Stimulated activated CD4-positive, alpha-beta T cell treated with anti-CD3 and anti-CD28 coated beads, TNF-alpha, amount 100 ng/mL, for 4 hours (primary cell): Measurements from ENCODE around the gene DMD.
"Not testable (repeated sequence)": the region's sequence is repeated elsewhere in the genome, so short reads cannot be mapped to it uniquely, and the experiment has no call there.

Source experiments
- DNase-seq, 3 experiments: peaks; one replicate each; pipeline ENCODE4 v3.0.0-alpha.2; 2020; ENCODE audit warnings: low read depth in 3 of 3

The DMD gene

GRCh38 chrX:32024072-32024471 lies 1187.3 kb downstream of the DMD start:
- no peak for DNase-seq

- no peak for DNase-seq
Measured at GRCh38 chrX:32016195-32016594, 1195.2 kb downstream of the DMD start.

GRCh38 chrX:32010948-32011347 lies 1200.4 kb downstream of the DMD start:
- no peak for DNase-seq

- DNase-seq: no peak
Measured at GRCh38 chrX:32010212-32010611, 1201.1 kb downstream of the DMD start.

- no peak for DNase-seq
Measured at GRCh38 chrX:31993637-31994036, 1217.7 kb downstream of the DMD start.

GRCh38 chrX:31988975-31989374 lies 1222.4 kb downstream of the DMD start:
- no peak for DNase-seq

- no peak for DNase-seq
Measured at GRCh38 chrX:31981546-31982062, 1229.7 kb downstream of the DMD start.

GRCh38 chrX:31969714-31970113 lies 1241.6 kb downstream of the DMD start:
- no peak for DNase-seq

- no peak for DNase-seq
Measured at GRCh38 chrX:31962256-31962655, 1249.1 kb downstream of the DMD start.

GRCh38 chrX:31934842-31935370 lies 1276.4 kb downstream of the DMD start:
- no peak for DNase-seq

GRCh38 chrX:31934015-31934414 lies 1277.3 kb downstream of the DMD start:
- no peak for DNase-seq

- no peak for DNase-seq
Measured at GRCh38 chrX:31932769-31933168, 1278.6 kb downstream of the DMD start.

- DNase-seq: not testable (repeated sequence)
Measured at GRCh38 chrX:31932320-31932719, 1279.0 kb downstream of the DMD start.

- DNase-seq: no peak
Measured at GRCh38 chrX:31931225-31931624, 1280.1 kb downstream of the DMD start.

- no peak for DNase-seq
Measured at GRCh38 chrX:31929366-31929765, 1282.0 kb downstream of the DMD start.

GRCh38 chrX:31921236-31921635 lies 1290.1 kb downstream of the DMD start:
- no peak for DNase-seq

GRCh38 chrX:31909850-31910572 lies 1301.3 kb downstream of the DMD start:
- no peak for DNase-seq

- no peak for DNase-seq
Measured at GRCh38 chrX:31894152-31894551, 1317.2 kb downstream of the DMD start.

GRCh38 chrX:31893525-31893924 lies 1317.8 kb downstream of the DMD start:
- DNase-seq: no peak

- no peak for DNase-seq
Measured at GRCh38 chrX:31889088-31889487, 1322.3 kb downstream of the DMD start.

GRCh38 chrX:31884535-31884934 lies 1326.8 kb downstream of the DMD start:
- no peak for DNase-seq

- no peak for DNase-seq
Measured at GRCh38 chrX:31872007-31872406, 1339.3 kb downstream of the DMD start.

- no peak for DNase-seq
Measured at GRCh38 chrX:31870267-31870666, 1341.1 kb downstream of the DMD start.

- no peak for DNase-seq
Measured at GRCh38 chrX:31860686-31861085, 1350.7 kb downstream of the DMD start.
